Activated naive CD4-positive, alpha-beta T cell treated with anti-CD3 and anti-CD28 coated beads, Interleukin-2, amount 10 ng/mL, durations not matched to agents 7 days and 5 days (primary cell): ENCODE data around the gene ZNF691.
A peak's percentile ranks its signal among the peaks of the same experiment; 100 is the strongest.
"Not testable (repeated sequence)": the region's sequence is repeated elsewhere in the genome, so short reads cannot be mapped to it uniquely, and the experiment has no call there.

ENCODE experiments used
- CTCF ChIA-PET: fragments of 350-600 bp; sonication (Branson Sonifier 250); formaldehyde crosslinking; loops from one replicate; lab custom pipeline; 2021; ENCODE audit warnings: antibody characterized with exemption; lab: Charles Lee
- DNase-seq: peaks from one replicate; pipeline ENCODE4 v3.0.0-alpha.2; 2020
- H3K27ac Mint-ChIP-seq: one replicate; pipeline ENCODE4 v1.8.0; 2021; ENCODE audit warnings: mild to moderate bottlenecking, moderate library complexity, mixed read lengths
- H3K27me3 Mint-ChIP-seq: one replicate; pipeline ENCODE4 v1.8.0; 2021; ENCODE audit warnings: mild to moderate bottlenecking, mixed read lengths
- H3K36me3 Mint-ChIP-seq: one replicate; pipeline ENCODE4 v1.8.0; 2021; ENCODE audit warnings: mixed read lengths
- H3K4me1 Mint-ChIP-seq: one replicate; pipeline ENCODE4 v1.8.0; 2021; ENCODE audit warnings: mixed read lengths
- H3K4me3 Mint-ChIP-seq: one replicate; pipeline ENCODE4 v1.8.0; 2021; ENCODE audit warnings: mild to moderate bottlenecking, moderate library complexity, mixed read lengths
- H3K9me3 Mint-ChIP-seq: one replicate; pipeline ENCODE4 v1.8.0; 2021; ENCODE audit warnings: mixed read lengths

The ZNF691 gene, protein sequence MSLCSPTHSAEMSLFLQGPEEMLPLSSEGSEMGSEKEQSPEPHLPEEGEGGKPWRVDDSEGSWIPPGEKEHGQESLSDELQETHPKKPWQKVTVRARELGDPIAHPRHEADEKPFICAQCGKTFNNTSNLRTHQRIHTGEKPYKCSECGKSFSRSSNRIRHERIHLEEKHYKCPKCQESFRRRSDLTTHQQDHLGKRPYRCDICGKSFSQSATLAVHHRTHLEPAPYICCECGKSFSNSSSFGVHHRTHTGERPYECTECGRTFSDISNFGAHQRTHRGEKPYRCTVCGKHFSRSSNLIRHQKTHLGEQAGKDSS

GRCh38 chr1:42846257-42847110 lies at the start of gene ZNF691:
TSS of gene ZNF691 (plus strand) at chr1:42846613. CDS start at chr1:42849659, 3,046 bp downstream.
- CTCF ChIA-PET: interaction anchor here (1.2 to 3.1 kb wide), 6 partner anchors 26 to 227 kb away, joined by 3 to 16 read pairs (median 6); no protein-coding TSS in a partner anchor
- peak within 1 kb of the TSS; percentile 78 for H3K27ac Mint-ChIP-seq
- peaks cover 23% of the 10 kb centered on the region for H3K36me3 Mint-ChIP-seq
- peaks cover 2% of the 10 kb centered on the region for H3K9me3 Mint-ChIP-seq
- DNase-seq: peak; percentile 95
- H3K4me3 Mint-ChIP-seq: peak within 1 kb of the TSS; percentile 88
- H3K27me3 Mint-ChIP-seq: no peaks in the 10 kb centered on the region
- H3K4me1 Mint-ChIP-seq: peaks cover 29% of the 10 kb centered on the region

GRCh38 chr1:42797414-42797813 lies 49.0 kb upstream of the ZNF691 start:
- CTCF ChIA-PET: no interaction called here
- Mint-ChIP-seq H3K36me3 (no peaks in the 10 kb centered on the region), H3K9me3 (no peaks in the 10 kb centered on the region), H3K27ac (no peak overlapping the region), H3K27me3 (peaks cover 22% of the 10 kb centered on the region), H3K4me1 (no peaks in the 10 kb centered on the region), H3K4me3 (no peak overlapping the region)
- DNase-seq: no peak

DNA sequence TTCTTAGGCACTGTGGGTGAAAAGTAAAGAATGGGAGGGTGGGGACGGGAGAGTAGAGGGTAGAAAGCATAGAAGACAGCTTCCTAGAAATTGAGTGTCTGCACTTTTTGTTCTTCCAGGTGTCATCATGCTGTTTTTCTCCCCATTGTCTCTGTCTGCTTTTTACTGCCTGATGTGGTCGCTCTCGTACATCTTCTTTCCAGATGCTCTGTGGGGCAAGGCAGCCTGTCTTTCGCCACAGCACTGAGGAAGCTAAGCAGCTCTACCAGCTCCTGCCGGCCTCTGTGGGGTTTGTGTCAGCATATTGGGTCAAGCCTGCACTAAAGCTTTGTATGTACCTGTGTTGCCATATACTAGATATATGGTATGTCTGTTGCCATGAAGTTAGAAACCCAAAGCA lies 48.4 kb upstream of the ZNF691 start:
- Mint-ChIP-seq H3K36me3 (no peaks in the 10 kb centered on the region), H3K27me3 (peaks cover 22% of the 10 kb centered on the region), H3K4me3 (no peak overlapping the region), H3K4me1 (no peaks in the 10 kb centered on the region), H3K27ac (no peak overlapping the region), H3K9me3 (no peaks in the 10 kb centered on the region)
- CTCF ChIA-PET: no interaction called here
- no peak for DNase-seq

- Mint-ChIP-seq H3K36me3 (peaks cover 9% of the 10 kb centered on the region), H3K27me3 (peaks cover 5% of the 10 kb centered on the region), H3K27ac (no peak overlapping the region), H3K4me1 (peaks cover 5% of the 10 kb centered on the region), H3K9me3 (no peaks in the 10 kb centered on the region), H3K4me3 (no peak overlapping the region)
- CTCF ChIA-PET: no interaction called here
- DNase-seq: no peak
Observed at GRCh38 chr1:42801832-42802473, 44.5 kb upstream of the ZNF691 start.

- H3K27ac Mint-ChIP-seq: no peak overlapping the region
- H3K9me3 Mint-ChIP-seq: no peaks in the 10 kb centered on the region
- no peak overlapping the region for H3K4me3 Mint-ChIP-seq
- DNase-seq: no peak
- H3K36me3 Mint-ChIP-seq: peaks cover 14% of the 10 kb centered on the region
- H3K27me3 Mint-ChIP-seq: no peaks in the 10 kb centered on the region
- CTCF ChIA-PET: interaction anchor here (0.8 kb wide), 1 partner anchor 28 kb away, joined by 4 read pairs; no protein-coding TSS in a partner anchor
- H3K4me1 Mint-ChIP-seq: peaks cover 16% of the 10 kb centered on the region
Observed at GRCh38 chr1:42806171-42806570, 40.2 kb upstream of the ZNF691 start.

DNA sequence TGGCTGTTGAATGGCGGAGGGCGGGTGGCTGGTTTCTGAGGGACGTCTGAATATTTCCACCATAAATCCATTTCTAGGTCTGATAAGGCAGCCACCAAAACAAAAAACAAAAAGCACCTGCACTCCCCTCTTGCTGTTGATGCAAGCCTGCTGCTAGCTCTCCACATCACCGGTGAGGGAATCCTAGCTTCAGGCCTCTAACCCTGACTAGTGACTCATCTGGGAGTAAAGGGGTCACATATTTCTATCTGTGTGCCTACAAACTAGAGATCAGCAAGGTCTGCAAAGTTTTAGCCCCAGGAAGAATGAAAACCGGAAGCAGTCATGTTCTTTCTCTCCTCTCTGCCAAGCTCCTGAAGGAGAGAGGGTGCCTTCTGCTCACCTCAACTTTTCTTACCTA lies 39.8 kb upstream of the ZNF691 start:
- Mint-ChIP-seq H3K36me3 (peaks cover 15% of the 10 kb centered on the region), H3K4me3 (no peak overlapping the region), H3K27me3 (no peaks in the 10 kb centered on the region), H3K27ac (peak overlapping the region; percentile 29), H3K9me3 (no peaks in the 10 kb centered on the region), H3K4me1 (peaks cover 16% of the 10 kb centered on the region)
- CTCF ChIA-PET: interaction anchor here (0.8 kb wide), 1 partner anchor 28 kb away, joined by 4 read pairs; no protein-coding TSS in a partner anchor
- DNase-seq: no peak

- DNase-seq: no peak
- CTCF ChIA-PET: interaction anchor here (1.3 kb wide), 1 partner anchor 29 kb away, joined by 4 read pairs; no protein-coding TSS in a partner anchor
- Mint-ChIP-seq H3K4me1 (peaks cover 16% of the 10 kb centered on the region), H3K9me3 (no peaks in the 10 kb centered on the region), H3K27ac (peak overlapping the region; percentile 29), H3K36me3 (peaks cover 16% of the 10 kb centered on the region), H3K4me3 (no peak overlapping the region), H3K27me3 (no peaks in the 10 kb centered on the region)
Observed at GRCh38 chr1:42807056-42807668, 39.3 kb upstream of the ZNF691 start.

DNA sequence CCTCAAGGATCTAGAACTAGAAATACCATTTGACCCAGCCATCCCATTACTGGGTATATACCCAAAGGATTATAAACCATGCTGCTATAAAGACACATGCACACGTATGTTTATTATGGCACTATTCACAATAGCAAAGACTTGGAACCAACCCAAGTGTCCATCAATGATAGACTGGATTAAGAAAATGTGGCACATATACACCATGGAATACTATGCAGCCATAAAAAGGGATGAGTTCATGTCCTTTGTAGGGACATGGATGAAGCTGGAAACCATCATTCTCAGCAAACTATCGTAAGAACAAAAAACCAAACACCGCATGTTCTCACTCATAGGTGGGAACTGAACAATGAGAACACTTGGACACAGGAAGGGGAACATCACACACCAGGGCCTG lies 31.6 kb upstream of the ZNF691 start:
- CTCF ChIA-PET, H3K4me3 Mint-ChIP-seq, H3K27ac Mint-ChIP-seq, H3K9me3 Mint-ChIP-seq, H3K27me3 Mint-ChIP-seq, DNase-seq: not testable (repeated sequence)
- peaks cover 20% of the 10 kb centered on the region for H3K4me1 Mint-ChIP-seq
- peaks cover 14% of the 10 kb centered on the region for H3K36me3 Mint-ChIP-seq

- H3K4me1 Mint-ChIP-seq: peaks cover 22% of the 10 kb centered on the region
- DNase-seq: no peak
- H3K27me3 Mint-ChIP-seq: peaks cover 7% of the 10 kb centered on the region
- CTCF ChIA-PET: interaction anchor here (0.7 to 2.4 kb wide), 2 partner anchors 30 to 257 kb away, joined by 4 to 12 read pairs; partner anchors contain the start of gene ZNF691
- H3K27ac Mint-ChIP-seq: peak overlapping the region; percentile 88
- peak overlapping the region; percentile 73 for H3K4me3 Mint-ChIP-seq
- no peaks in the 10 kb centered on the region for H3K9me3 Mint-ChIP-seq
- H3K36me3 Mint-ChIP-seq: peaks cover 14% of the 10 kb centered on the region
Observed at GRCh38 chr1:42815941-42816584, 30.4 kb upstream of the ZNF691 start.

DNA sequence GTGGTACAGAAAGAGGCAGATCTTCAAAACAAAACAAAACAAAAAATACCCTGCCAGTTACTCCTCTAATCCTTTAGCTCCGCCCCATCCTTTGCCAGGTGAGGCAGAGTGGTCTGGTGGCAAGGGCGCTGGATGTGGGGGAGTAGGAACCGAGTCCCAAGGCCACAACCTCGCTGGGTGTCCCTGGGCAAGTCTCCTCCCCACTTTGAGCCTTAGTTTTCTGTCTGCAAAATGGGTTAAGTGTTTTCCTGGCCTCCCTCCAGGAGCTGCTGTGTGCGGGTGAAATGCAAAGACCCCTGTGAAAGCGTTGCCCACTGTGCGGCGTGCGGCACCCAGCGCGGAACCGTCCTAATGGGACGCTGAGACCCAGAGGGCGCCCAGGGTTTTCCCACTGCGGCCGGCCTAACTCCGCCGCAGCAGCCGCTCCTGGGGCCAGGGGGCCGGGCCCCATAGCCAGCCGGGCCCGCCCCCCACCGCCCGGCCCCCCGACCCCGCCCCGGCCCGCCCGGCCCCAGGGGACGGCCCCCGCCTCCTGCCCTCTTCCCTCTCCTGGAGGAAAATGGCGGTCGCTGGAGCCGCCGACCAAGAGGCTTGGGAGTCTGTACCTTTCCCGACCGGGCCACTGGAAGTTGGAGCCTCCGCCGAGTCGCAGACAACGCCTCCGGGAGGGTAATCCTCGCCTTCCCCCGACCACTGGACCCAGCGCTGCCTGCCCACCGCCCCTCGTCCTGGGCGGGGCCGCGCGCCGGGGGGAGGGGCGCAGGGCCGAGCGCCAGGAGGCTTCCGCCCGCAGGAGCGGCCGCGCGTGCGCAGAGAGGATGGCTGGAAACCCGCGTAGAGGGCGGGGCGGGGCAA lies 29.6 kb upstream of the ZNF691 start, which contains the start of the genes ERMAP and SVBP:
Gene ERMAP, plus strand, starts transcription at position 538 of the 855 bp plus-strand sequence. CDS start 13,327 bp downstream, outside the sequence.
Gene SVBP, minus strand, starts transcription at position 813 of the 855 bp plus-strand sequence. CDS start 853 bp downstream, outside the sequence.
- Mint-ChIP-seq H3K4me3 (peak within 1 kb of the TSS; percentile 73), H3K27ac (peak within 1 kb of the TSS; percentile 88), H3K36me3 (peaks cover 11% of the 10 kb centered on the region), H3K4me1 (peaks cover 22% of the 10 kb centered on the region), H3K27me3 (peaks cover 7% of the 10 kb centered on the region), H3K9me3 (no peaks in the 10 kb centered on the region)
- CTCF ChIA-PET: interaction anchor here (0.7 to 2.4 kb wide), 2 partner anchors 29 to 256 kb away, joined by 4 to 12 read pairs; partner anchors contain the start of gene ZNF691
- DNase-seq: peak; percentile 94

- H3K9me3 Mint-ChIP-seq: no peaks in the 10 kb centered on the region
- DNase-seq: no peak
- CTCF ChIA-PET: interaction anchor here (2.4 kb wide), 1 partner anchor 256 kb away, joined by 12 read pairs; no protein-coding TSS in a partner anchor
- H3K27ac Mint-ChIP-seq: peak overlapping the region; percentile 74
- peaks cover 7% of the 10 kb centered on the region for H3K27me3 Mint-ChIP-seq
- peak overlapping the region; percentile 73 for H3K4me3 Mint-ChIP-seq
- peaks cover 24% of the 10 kb centered on the region for H3K4me1 Mint-ChIP-seq
- H3K36me3 Mint-ChIP-seq: peaks cover 11% of the 10 kb centered on the region
Observed at GRCh38 chr1:42817440-42817767, 29.0 kb upstream of the ZNF691 start.

- peaks cover 29% of the 10 kb centered on the region for H3K4me1 Mint-ChIP-seq
- peaks cover 13% of the 10 kb centered on the region for H3K36me3 Mint-ChIP-seq
- CTCF ChIA-PET: interaction anchor here (2.4 kb wide), 1 partner anchor 255 kb away, joined by 12 read pairs; no protein-coding TSS in a partner anchor
- H3K27ac Mint-ChIP-seq: no peak overlapping the region
- H3K27me3 Mint-ChIP-seq: peaks cover 7% of the 10 kb centered on the region
- no peak for DNase-seq
- H3K9me3 Mint-ChIP-seq: no peaks in the 10 kb centered on the region
- peak overlapping the region; percentile 73 for H3K4me3 Mint-ChIP-seq
Observed at GRCh38 chr1:42817976-42818375, 28.4 kb upstream of the ZNF691 start.
